ENCODE results near the gene TEKT5.
"Not testable (repeated sequence)": the region's sequence is repeated elsewhere in the genome, so short reads cannot be mapped to it uniquely, and the experiment has no call there.

Gene TEKT5

DNA sequence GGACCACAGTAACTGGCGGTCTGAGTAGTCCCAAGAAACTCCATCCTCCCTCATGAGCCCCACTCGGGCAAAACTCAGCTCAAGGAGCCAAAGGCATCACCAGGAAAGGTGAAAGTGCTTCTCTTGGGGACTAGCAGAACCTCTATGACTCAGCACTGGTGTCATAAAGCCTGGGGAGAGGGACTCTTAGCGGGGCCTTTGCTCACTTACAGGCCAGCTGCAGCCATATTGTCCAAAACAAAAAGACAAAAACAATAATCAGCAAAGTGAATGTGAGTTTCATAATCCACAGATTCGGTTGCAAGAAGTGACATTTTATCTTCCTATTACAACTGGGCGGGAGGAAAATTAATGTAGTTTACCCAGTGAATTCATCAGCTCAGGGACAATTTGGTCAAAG, at the start of gene TEKT5:
TEKT5 (minus strand) TSS at position 101 of the 400 bp plus-strand sequence; CDS start at position 44, 57 bp downstream.
- DNase-seq, result no peak

GRCh38 chr16:10743610-10744369, 49.1 kb upstream of the TEKT5 start, which contains the start of gene NUBP1:
NUBP1 (plus strand) TSS chr16:10743842; CDS start chr16:10743864, 22 bp downstream.
- peak; percentile 65 for DNase-seq

- DNase-seq, result no peak
Measured at GRCh38 chr16:10743227-10743609, 48.5 kb upstream of the TEKT5 start.

DNA sequence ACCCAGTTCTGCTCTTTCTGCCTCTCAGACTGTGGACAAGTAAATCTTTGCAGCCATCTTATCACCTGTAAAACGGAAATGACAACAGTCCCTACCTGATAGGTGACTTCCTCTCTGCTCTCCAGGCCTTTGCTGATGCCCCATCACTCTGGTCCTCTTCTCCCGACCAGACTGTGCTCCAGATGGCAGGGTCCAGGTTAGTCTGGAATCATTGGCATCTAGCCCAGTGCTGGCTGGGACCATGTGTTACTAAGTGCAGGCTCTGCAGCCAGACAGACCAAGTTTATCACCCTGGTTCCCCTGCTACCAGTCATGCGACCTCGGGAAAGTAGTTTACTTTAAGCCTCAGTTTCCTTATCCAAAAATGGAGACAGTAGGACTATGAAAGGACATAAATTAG, 47.1 kb upstream of the TEKT5 start:
- DNase-seq, result no peak

- DNase-seq, result not testable (repeated sequence)
Measured at GRCh38 chr16:10741249-10741648, 46.5 kb upstream of the TEKT5 start.

DNA sequence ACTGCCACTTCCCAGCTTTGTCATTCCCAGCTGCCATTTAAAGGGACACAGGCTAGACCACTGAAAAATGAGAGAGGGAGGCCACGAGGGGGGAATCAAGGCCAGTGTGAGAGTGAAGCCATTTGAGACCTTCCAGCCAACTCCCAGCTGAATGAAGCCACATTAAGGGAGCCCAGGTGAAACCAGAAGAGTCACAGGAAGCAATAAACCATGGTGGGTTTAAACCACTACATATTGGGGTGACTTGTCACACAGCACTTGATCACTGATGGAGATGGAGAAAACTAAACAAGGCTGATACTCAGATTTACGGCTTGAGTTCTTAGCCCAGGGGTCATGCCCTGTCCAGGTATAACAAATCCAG, 46.1 kb upstream of the TEKT5 start:
- DNase-seq, result no peak

GRCh38 chr16:10740000-10740844, 45.5 kb upstream of the TEKT5 start:
- DNase-seq, result no peak

- no peak for DNase-seq
Measured at GRCh38 chr16:10738231-10739077, 43.7 kb upstream of the TEKT5 start.

DNA sequence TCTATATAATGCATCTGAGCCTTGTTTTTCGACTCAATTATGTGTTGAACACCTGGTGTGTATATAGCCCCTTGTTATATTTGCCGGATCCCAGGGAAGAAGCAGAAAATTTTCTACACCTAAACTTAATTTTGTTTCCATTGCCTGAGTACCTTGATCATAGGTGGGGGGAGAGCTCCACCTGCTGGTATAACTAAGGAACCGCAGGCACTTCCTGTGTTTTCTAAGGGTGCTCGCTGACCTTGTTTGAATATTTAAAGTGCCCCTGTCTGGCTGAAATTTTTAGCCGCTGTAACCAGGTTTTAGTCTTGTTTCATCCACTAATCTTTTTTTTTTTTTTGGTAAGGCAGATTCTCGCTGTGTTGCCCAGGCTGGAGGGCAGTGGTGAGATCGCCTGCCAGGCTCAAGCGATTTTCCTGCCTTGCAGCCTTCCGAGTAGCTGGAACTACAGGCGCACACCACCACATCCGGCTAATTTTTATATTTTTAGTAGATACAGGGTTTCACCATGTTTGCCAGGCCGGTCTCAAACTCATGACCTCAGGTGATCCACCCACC, 42.4 kb upstream of the TEKT5 start:
- DNase-seq, result peak; percentile 30

GRCh38 chr16:10731790-10732189, 37.1 kb upstream of the TEKT5 start:
- DNase-seq, result no peak

GRCh38 chr16:10729104-10730048, 34.6 kb upstream of the TEKT5 start:
- no peak for DNase-seq

GRCh38 chr16:10728003-10728887, 33.5 kb upstream of the TEKT5 start:
- DNase-seq, result no peak

DNA sequence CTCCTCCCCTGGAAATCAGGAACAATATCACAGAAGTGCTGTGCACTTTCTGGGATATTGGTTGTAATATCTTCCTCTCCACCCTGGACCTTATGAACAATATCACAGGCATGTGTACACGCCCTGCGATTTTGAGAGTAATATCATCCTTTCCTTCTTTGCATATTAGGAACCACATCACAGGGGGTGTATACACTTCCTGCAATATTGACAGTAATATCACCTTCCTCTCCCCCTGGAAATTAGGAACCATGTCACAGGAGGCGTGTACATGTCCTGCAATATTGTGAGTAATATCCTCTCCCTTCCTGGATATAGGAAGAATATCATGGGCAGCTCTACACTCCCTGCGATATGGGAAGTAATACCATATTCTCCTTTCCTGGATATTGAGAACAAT, 14.2 kb upstream of the TEKT5 start:
- DNase-seq, result no peak

GRCh38 chr16:10699756-10700155, 5.0 kb upstream of the TEKT5 start:
- DNase-seq, result no peak

DNA sequence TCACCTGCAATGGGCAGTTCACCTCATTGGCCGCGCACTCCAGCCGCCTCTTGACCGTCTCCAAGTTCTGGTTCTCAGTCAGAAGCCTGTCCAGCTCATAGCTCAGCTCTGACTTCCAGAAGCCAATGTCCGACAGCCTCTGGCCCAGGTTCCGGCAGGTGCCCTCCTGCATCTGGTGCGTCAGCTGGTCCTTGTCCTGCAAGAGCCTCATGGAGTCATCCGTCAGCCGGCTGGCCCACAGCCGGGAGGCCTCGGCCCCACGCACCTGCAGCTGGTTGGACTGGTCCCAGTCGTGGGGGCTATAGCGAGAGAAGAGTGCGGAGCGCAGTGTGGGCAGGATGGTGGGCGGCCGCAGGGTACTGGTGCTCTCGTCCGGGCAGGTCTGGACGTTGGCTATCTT, 424 bp downstream of the TEKT5 start:
- DNase-seq, result no peak

DNA sequence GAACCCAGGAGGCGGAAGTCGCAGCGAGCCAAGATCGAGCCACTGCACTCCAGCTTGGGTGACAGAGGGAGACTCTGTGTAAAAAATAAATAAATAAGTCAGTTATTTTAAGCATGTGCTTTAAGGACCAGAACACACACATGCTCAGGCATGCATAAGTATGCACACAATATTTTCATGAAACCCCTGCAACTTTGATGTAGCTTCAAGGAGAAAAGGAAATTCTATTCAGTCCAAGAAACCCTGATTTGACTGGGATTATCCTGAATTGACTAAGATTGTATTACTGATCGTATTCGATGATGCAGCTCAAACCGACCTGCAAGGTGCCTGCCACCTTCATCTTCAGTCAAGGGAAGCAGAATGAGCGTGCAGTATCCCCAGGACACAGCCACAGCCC, 841 bp downstream of the TEKT5 start:
- DNase-seq, result no peak

GRCh38 chr16:10692470-10692869, 2.3 kb downstream of the TEKT5 start:
- DNase-seq, result no peak

- DNase-seq, result no peak
Measured at GRCh38 chr16:10688726-10689125, 6.0 kb downstream of the TEKT5 start.

GRCh38 chr16:10688291-10688690, 6.4 kb downstream of the TEKT5 start:
- no peak for DNase-seq

- DNase-seq, result no peak
Measured at GRCh38 chr16:10685709-10686108, 9.0 kb downstream of the TEKT5 start.

Measured in 8988T (cell line).